AG08396 (cell line): ENCODE data around the gene MRTO4.
"Not testable (repeated sequence)": the region's sequence is repeated elsewhere in the genome, so short reads cannot be mapped to it uniquely, and the experiment has no call there.

ENCODE experiments used
- DNase-seq: peaks from one replicate; pipeline ENCODE4 v3.0.0; 2012; ENCODE audit warnings: low spot score, mixed read lengths

The MRTO4 gene

DNA sequence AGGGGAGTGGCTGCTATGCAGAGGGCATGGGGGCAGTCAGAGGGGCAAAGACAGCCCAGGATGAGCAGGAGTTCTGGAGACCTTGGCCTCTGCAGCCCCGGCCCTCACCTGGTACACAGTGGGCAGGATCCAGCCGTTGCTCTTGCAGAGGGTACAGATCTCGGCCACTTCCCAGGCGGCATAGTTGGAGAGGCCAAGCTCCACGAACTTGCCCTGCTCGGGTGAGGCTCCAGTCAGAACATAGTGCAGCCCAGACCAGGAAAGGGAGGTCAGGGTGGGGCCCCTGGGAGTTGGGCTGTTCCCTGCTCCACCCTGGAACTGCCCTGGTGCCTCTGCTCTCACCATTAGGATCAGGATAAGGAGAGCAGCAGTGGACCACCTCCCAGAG lies 18.7 kb downstream of the MRTO4 start:
- not testable (repeated sequence) for DNase-seq

DNA sequence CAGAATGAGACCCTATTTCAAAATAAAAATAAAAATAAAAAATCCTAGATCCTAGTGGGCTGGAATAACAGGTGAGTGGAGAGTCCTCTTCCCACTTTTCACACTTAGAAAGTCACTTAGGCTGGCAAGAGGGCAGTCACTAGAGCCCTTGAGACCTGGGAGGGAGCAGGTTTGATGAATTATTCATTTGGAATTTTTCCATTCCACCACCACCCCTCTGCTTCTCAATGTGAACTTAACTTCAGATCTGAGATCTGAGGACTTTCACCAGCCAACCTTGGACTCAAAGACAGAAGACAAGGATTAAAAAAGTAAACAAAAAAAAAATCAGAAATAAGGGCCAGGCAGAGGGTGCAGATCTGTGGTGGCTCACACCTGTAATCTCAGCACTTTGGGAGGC lies 20.5 kb downstream of the MRTO4 start:
- DNase-seq = no peak

DNA sequence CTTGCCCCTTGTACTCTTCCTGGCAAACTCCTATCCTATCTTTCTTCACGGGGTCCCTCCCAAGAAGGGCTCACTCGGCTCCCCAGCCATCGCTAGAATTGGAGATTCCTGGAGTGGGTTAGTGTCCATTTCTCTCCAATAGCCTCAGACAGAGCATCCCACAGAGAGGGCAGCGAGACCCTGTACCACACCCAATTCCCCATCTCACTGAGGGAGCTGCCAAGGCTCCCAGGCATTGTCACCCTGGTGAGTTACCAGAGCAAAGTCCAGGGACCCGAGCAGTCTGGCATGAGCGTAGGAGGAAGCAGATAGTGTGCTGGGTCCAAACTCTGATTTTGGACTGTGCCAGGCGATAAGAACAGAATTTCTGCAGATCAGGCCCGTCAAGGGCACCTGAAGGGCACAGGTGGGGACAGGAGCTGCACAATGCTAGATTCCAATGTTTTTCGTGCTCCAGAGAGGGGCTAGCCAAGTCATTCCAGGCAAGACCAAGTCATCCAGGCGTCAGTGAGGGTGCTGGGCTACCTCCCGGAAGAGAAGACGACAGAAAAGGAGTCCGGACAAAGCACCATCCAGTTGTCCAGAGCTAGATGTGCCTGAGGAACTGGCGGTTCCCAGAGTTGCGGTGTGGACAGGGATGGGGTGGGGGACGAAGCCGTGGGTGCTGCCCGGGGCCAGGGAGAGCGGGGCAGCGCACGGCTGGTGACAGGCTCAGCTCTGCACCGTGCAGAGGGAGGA lies 21.7 kb downstream of the MRTO4 start:
- DNase-seq = no peak

DNA sequence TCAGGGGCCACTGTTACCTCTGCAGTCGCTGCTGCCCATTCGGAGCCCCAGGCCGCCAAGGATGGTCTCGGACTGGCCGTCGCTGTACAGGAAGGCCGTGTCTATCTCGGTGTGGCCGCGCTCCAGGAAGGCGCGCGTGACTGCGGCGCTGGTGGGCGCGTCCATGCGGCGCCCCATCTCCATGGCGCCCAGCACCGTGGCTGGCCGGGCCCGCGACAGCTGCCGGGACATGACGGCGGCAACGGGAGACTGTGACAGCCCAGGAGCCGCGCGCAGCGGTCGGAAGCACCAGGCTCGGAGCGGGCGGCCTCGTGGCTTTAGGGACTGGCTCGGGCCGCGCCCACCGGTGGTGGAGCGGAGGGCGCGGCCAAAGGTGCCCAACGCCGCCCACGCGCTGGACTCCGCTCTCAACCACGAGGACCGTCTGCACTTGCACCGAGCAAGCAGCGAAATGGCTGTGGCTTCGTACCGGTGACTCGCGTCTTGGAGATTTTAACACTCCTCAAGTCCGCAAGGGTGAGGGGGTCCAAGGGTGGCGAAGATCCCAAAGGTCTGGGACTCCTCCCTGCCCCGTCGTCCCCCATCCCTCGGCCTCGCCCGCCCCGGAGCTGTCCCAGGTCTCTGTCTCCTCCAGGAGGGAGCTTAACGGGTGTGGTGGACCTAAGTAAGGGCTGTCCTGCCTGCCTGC lies 22.4 kb downstream of the MRTO4 start:
- not testable (repeated sequence) for DNase-seq

DNA sequence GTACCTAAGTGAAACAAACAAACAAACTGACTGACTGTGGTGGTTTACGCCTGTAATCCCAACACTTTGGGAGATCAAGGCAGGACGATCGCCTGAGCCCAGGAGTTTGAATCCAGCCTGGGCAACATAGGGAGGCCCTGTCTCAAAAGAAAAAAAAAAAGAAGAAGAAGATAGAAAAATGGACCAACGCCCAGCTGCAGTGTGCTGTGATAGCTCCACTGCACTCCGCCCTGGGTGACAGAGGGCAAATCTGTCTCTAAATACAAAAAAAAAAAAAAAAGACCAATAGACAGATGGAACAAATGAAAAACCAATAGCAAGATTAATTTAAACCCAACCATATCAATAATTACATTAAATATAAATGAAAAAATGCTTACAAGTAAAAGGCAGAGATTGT lies 23.0 kb downstream of the MRTO4 start:
- no peak for DNase-seq

DNA sequence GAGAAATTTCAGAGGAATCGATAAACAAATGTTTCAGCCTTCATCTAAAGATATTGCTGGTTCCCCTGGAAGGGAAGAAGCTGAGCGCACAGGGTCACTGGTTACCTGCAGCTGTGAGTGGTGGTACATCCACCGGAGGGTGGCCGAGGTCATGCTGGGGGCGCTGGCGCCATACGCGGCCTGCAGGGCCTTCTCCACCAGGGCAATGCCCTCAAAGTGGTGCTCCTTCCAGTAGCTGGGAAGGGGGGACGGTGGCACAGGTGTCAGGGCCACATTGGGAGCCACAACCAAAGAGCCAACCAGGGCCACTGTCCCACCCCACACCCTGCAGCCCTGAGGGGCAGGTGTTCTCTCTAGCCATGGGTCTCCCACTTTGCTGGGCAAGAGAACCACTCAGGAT lies 32.3 kb downstream of the MRTO4 start:
- no peak for DNase-seq

DNA sequence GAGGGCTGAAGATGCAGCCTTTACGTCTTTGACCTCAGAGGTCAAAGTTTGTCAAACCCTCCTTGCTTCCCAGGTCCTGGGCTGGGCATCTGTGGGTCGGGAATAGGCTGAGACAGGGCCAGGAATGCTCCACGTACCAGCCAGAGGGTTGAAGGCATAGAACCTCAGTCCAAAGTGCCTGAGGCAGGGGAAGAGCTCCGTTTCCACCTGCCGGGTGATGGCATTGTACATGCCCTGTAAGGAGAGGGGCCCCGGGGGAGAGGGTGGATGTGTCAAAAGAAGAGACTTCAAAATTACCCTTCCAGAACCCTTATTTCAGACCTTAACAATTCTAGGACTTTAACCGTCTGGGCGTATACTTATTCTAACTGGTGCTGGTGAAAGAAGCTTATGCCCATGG lies 33.3 kb downstream of the MRTO4 start:
- no peak for DNase-seq

DNA sequence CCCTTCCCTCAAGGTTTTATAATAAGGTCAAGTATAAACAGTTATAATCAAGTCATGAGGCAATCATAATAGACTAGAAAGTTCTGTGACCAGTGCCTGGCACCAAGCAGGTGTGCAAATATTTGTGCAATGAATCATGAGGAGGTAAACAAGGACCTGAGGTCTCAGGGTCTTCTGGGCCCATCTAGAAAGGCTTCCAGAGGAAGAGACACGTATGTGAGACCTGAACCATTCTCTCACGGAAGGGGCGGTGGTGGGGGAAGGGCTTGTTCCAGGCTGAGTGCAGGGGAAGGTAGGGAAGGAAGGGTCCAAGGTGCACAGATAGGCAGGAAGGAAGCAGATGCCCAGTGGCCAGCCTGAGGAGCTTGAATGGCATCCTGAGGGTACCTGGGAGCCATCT lies 33.8 kb downstream of the MRTO4 start:
- DNase-seq = not testable (repeated sequence)

DNA sequence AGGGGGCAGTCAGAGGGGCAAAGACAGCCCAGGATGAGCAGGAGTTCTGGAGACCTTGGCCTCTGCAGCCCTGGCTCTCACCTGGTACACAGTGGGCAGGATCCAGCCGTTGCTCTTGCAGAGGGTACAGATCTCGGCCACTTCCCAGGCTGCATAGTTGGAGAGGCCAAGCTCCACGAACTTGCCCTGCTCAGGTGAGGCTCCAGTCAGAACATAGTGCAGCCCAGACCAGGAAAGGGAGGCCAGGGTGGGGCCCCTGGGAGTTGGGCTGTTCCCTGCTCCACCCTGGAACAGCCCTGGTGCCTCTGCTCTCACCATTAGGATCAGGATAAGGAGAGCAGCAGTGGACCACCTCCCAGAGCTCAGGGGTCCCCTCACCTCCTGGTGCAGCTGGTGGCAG lies 34.2 kb downstream of the MRTO4 start:
- not testable (repeated sequence) for DNase-seq

DNA sequence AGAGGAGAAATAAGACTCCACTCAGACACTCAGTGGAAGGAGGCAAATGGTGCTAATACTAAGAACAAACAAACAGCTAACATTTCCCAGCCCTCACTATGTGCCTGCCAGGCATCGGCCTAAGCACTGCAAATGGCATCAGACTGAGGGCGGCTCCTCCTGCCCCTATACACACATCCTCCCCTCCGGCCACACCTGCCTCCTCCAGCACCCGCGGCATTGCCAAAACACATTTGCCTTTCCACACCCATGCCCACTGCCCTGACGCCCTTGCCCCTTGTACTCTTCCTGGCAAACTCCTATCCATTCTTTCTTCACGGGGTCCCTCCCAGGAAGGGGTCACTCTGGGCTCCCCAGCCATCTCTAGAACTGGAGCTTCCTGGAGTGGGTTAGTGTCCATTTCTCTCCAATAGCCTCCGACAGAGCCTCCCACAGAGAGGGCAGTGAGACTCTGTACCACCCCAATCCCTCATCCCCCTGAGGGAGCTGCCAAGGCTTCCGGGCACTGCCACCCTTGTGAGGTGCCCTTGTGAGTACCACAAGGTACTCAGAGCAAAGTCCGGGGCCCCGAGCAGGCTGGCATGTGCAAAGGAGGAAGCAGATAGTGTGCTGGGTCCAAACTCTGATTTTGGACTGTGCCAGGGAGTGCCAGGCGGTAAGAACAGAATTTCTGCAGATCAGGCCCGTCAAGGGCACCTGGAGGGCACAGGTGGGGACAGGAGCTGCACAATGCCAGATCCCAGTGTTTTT lies 36.0 kb downstream of the MRTO4 start:
- no peak for DNase-seq

DNA sequence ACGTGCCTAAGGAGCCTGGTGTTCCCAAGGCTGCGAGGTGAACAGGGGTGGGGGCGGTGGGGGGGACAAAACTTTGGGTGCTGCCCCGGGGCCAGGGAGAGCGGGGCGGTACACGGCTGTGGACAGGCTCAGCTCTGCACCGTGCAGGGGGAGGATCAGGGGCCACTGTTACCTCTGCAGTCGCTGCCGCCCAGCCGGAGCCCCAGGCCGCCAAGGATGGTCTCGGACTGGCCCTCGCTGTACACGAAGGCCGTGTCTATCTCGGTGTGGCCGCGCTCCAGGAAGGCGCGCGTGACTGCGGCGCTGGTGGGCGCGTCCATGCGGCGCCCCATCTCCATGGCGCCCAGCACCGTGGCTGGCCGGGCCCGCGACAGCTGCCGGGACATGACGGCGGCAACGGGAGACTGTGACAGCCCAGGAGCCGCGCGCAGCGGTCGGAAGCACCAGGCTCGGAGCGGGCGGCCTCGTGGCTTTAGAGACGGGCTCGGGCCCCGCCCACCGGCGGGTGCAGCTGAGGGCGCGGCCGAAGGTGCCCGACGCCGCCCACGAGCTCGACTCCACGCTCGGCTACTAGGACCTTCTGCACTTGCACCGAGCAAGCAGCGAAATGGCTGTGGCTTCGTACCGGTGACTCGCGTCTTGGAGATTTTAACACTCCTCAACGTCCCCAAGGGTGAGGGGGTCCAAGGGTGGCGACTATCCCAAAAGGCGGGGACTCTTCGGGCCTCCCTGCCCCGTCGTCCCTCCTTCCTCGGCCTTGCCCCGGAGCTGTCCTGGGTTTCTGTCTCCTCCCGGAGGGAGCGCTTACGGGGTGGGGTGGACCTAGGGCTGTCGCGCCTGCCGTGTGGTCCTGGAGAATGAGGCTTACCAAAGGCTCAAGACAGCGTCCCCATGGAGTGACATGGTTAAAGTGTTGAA lies 37.0 kb downstream of the MRTO4 start, which contains the start of gene AKR7A3:
Gene AKR7A3 (minus strand): TSS at position 447 of the 918 bp plus-strand sequence. CDS start 61 bp downstream, at position 386.
- DNase-seq = peak; percentile 70

DNA sequence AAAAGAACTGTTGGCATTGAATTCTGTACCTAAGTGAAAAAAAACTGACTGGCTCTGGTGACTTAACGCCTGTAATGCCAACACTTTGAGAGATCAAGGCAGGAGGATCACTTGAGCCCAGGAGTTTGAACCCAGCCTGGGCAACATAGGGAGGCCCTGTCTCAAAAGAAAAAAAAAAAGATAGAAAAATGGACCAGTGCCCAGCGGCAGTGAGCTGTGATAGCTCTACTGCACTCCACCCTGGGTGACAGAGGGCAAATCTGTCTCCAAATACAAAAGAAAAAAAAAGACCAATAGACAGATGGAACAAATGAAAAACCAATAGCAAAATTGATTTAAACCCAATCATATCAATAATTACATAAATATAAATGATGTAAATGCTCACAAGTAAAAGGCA lies 37.6 kb downstream of the MRTO4 start:
- DNase-seq = no peak

DNA sequence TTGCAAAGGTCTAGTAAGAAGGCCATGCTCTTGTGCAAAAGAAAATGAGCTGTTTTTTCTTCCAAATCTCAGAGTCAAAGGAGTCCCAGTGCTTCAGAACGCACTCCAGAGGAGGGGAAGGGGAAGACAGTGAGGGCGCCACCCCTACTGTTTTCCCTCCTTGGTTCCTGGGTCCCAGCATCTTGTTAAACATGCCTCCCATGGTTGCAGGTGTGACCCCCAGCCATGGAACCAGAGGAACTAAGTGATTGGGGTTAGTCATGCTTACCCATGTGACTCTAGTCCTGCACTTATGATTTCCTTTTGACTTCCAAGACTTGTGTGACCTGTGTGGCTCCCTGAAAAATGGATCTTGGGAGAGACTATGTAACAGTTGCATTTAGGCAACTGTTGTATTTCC lies 43.0 kb downstream of the MRTO4 start:
- no peak for DNase-seq

DNA sequence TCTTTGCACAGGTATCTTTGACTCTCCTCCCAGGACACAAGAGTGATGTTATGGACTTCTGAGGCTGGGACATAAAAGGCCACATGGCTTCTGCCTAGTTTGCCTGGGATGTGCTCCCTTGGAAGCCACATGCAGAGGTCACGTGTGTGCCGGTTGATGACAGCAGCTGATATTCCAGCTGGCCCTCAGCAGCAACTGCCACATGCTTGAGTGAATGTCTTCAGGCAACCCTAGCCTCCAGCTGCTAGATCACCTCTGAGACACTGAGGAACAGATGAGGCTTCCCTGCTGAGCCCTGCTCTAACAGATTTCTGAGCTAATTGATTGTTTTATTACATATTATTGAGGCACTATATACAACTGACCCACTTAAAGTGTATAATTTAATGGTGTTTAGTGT lies 48.6 kb downstream of the MRTO4 start:
- no peak for DNase-seq

DNA sequence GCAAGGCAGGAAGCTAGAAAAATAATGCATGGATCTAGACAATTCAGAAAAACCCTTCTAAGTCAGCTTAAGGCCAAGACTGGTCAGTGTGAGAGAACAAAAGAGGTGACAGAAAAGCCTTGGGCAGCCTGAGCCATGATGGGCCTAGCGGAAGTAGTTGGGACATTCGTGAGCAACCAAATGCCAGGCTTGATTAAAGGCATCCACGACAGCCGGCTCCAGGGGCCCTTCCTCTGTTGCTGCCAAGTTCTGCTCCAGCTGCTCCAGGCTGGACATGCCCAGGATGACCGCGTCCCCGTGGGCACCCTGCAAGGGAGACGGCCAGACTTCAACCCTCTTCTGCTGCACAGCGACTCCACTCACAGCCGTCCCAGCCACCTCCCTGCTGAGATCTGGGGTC lies 52.5 kb downstream of the MRTO4 start:
- DNase-seq = not testable (repeated sequence)

DNA sequence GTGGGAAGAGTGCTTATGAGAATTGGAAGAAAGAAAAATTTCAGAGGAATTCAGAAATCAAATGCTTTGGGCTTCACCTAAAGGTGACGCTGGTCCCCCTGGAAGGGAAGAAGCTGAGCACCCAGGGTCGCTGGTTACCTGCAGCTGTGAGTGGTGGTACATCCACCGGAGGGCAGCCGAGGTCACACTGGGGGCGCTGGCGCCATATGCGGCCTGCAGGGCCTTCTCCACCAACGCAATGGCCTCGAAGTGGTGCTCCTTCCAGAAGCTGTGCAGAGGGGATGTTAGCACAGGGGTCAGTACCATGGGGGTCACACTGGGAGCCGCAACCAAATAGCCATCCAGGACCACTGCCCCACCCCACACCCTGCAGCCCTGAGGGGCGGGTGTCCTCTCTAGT lies 54.3 kb downstream of the MRTO4 start:
- DNase-seq = no peak

DNA sequence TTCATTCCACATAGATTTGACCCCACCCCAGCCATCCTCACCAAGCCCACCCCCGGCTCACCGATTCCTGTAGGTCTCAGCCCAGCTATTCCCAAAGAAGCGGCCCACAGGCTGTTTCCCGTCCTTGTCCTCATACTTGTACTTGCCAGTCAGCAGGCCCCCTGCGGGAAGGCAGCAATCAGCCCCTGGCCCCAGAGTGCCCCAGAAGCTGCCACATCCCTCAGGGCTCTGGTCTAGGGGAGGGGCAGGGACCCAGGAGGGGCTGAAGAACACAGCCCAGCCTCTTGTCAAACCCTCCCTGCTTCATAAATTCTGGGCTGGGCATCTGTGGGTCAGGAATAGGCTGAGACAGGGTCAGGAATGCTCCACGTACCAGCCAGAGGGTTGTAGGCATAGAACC lies 55.3 kb downstream of the MRTO4 start:
- DNase-seq = no peak

DNA sequence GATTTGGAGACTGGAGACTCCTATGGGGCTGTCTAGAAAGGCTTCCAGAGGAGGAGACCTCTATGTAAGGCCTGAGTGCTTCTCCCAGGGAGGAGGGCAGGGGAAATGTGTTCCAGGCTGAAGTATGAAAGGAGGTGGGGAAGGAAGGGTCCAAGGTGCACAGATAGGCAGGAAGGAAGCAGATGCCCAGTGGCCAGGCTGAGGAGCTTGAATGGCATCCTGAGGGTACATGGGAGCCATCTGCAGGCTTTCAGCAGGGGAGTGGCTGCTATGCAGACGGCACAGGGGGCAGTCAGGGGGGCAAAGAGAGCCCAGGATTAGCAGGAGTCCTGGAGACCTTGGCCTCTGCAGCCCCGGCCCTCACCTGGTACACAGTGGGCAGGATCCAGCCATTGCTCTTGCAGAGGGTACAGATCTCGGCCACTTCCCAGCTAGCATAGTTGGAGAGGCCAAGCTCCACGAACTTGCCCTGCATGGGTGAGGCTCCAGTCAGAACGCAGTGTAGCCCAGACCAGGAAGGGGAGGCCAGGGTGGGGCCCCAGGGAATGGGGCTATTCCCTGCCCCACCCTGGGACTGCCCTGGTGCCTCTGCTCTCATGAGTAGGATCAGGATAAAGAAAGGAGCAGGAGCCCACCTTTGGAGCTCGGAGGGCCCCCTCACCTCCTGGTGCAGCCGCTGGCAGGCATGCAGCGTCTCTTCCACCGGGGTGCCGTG lies 56.3 kb downstream of the MRTO4 start:
- DNase-seq = no peak

DNA sequence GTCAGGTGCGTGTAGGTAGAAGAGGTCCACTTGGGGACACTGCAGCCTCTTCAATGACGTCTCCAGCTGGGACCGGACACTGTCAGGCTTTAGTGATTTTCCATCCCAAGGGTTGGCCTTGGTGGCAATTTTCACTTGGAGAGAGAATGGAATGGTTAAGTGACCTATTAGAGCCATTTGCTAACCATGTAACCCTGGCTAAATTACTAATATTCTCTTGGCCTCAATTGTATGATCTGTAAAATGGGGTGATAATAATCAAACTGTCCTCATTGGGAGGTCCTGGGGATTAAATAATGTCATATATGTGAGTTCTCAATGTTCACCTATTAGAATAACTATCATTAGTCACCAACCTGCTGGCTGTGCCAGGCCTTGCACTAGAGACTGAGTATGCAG lies 56.9 kb downstream of the MRTO4 start:
- DNase-seq = no peak

DNA sequence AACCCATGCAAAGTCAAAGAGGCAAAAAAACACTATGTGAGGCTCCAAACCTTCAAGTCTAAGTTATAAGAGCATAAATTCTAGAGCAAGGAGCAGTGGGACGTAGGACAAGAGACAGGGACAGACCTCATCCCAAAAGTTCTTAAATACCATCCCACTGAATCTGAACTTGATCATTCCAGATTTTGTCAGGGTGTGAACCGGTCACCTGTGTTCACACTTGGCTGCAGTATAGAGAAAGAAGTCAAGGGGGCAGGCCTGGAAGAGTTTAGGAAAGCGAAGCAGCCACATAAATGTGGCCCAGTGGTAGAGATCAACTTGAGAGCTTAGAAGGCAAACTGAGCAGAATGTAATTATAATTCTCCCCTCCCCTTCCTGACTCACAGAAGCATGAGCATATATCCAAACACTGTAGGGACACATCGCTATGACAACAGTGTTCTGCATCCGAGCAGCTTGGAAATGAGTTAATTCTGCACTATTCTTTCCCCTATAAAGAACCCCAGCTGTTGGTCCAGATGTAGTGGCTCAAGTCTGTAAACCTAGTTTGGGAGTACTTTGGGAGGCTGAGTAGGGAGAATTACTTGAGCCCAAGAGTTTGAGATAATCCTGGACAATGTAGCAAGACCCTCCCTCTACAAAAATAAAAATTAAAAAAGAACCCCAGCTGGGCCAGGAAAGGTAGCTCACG lies 57.7 kb downstream of the MRTO4 start:
- DNase-seq = peak; percentile 90
